PC-3 (cell line): ENCODE data around the gene NPY4R2. TPM values are rescaled to one million over a fixed set of nuclear protein-coding genes. Genes with fewer than 3 reads are reported as not detected.
"Not testable (repeated sequence)": the region's sequence is repeated elsewhere in the genome, so short reads cannot be mapped to it uniquely, and the experiment has no call there.

Experiments
- ATAC-seq: fragments of 200-7000 bp; cut with Tn5 transposase; 2 replicates; pipeline ENCODE4 v1.9.1; 2020; ENCODE audit warnings: mild to moderate bottlenecking, moderate library complexity
- BruUV-seq: library from RNA; stranded (reverse); fragments of 400-500 nt; replicated peaks from 2 replicates; lab custom pipeline; 2021; lab: Mats Ljungman, UMichigan
- CTCF ChIA-PET: fragments of 300-600 bp; sonication (Branson Sonifier 250); formaldehyde crosslinking; loops from one replicate; lab custom pipeline; 2022; ENCODE audit warnings: antibody characterized with exemption; lab: Charles Lee
- POLR2A ChIA-PET: fragments of 300-600 bp; sonication (Branson Sonifier 250); formaldehyde crosslinking; loops from one replicate; lab custom pipeline; 2022; ENCODE audit warnings: antibody characterized with exemption; ENCODE audit not compliant: unreplicated experiment; lab: Charles Lee
- DNase-seq: peaks from one replicate; pipeline ENCODE4 v3.0.0-alpha.2; 2015
- H2AFZ ChIP-seq: fragments of 300-600 bp; sonication (generic); 2 replicates; pipeline ENCODE4 v1.6.0; 2016; ENCODE audit warnings: antibody characterized with exemption, low read length
- H3F3A ChIP-seq: fragments of 300-600 bp; sonication (generic); one replicate; pipeline ENCODE4 v1.6.0; 2017; ENCODE audit warnings: antibody characterized with exemption, low read length, control low read depth, mild to moderate bottlenecking; ENCODE audit not compliant: unreplicated experiment
- H3K27ac ChIP-seq: fragments of 300-600 bp; sonication (generic); 2 replicates; pipeline ENCODE4 v1.5.1; 2016; ENCODE audit warnings: mild to moderate bottlenecking, low read length
- H3K27me3 ChIP-seq: fragments of 300-600 bp; sonication (generic); 2 replicates; pipeline ENCODE4 v1.6.1; 2016; ENCODE audit warnings: low read length, mixed read lengths
- H3K36me3 ChIP-seq: fragments of 300-600 bp; sonication (generic); 2 replicates; pipeline ENCODE4 v1.6.1; 2016; ENCODE audit warnings: low read depth, mixed run types, low read length, mixed read lengths
- H3K4me1 ChIP-seq: fragments of 300-600 bp; sonication (generic); 2 replicates; pipeline ENCODE4 v1.5.1; 2016; ENCODE audit warnings: low read length; ENCODE audit not compliant: insufficient read depth
- H3K4me2 ChIP-seq: fragments of 300-600 bp; sonication (generic); 2 replicates; pipeline ENCODE4 v1.6.0; 2016; ENCODE audit warnings: low read length
- H3K4me3 ChIP-seq: fragments of 300-600 bp; sonication (generic); 2 replicates; pipeline ENCODE4 v1.5.1; 2016; ENCODE audit warnings: mild to moderate bottlenecking, low read length, mixed read lengths
- H3K79me2 ChIP-seq: fragments of 300-600 bp; sonication (generic); 2 replicates; pipeline ENCODE4 v1.6.1; 2017; ENCODE audit warnings: low read length, mixed read lengths
- H3K9ac ChIP-seq: fragments of 300-600 bp; sonication (generic); 2 replicates; pipeline ENCODE4 v1.6.0; 2016; ENCODE audit warnings: mild to moderate bottlenecking, low read length
- H3K9me2 ChIP-seq: fragments of 300-600 bp; sonication (generic); replicated peaks from 2 replicates; pipeline ENCODE4 v1.6.1; 2016; ENCODE audit warnings: mixed run types, low read length, mixed read lengths
- H3K9me3 ChIP-seq: fragments of 300-600 bp; sonication (generic); 2 replicates; pipeline ENCODE4 v1.6.1; 2016; ENCODE audit warnings: low read length, mixed read lengths
- H4K20me1 ChIP-seq: fragments of 300-600 bp; sonication (generic); 2 replicates; pipeline ENCODE4 v1.6.1; 2016; ENCODE audit warnings: low read length, mixed read lengths
- intact Hi-C: fragments of 100-400 bp; cut with micrococcal nuclease; formaldehyde crosslinking; loops from 2 replicates; pipeline ENCODE4 v1.9.0; 2023
- total RNA-seq: library from RNA; depleted of rRNA; stranded (reverse); fragments of >200 nt; gene quantifications from 2 replicates; pipeline ENCODE4 v1.2.3, GENCODE V29; 2014

Gene NPY4R2
- total RNA-seq, 1 experiment from 2014 or later, result not detected

DNA sequence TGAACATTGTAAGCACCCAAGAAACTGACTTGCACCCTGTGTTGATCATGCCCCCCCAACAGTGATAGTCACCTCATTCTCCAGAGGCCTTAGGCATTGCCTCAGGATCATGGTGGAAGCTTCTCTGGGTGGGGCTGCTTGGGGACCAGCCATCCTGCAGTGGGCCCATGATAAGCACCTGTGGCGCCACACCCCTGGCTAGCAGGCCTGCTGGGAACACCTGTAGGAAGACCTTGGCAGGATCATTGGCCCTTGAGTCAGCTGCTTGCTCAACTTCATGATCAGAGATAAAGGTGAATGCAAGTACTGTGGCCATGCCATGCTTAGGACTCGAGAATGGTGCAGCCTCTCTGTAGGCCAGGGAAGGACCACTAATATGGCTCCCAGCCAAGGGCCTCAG is 42.2 kb downstream of the NPY4R2 start:
- H3K9me3 ChIP-seq, H3K27ac ChIP-seq, POLR2A ChIA-PET, H3K4me2 ChIP-seq, intact Hi-C loops, ATAC-seq, BruUV-seq, H3F3A ChIP-seq, H4K20me1 ChIP-seq, DNase-seq, H3K9me2 ChIP-seq, H3K27me3 ChIP-seq, H3K4me3 ChIP-seq, H3K79me2 ChIP-seq, H3K36me3 ChIP-seq, H3K9ac ChIP-seq, CTCF ChIA-PET, H3K4me1 ChIP-seq, H2AFZ ChIP-seq: not testable (repeated sequence)

DNA sequence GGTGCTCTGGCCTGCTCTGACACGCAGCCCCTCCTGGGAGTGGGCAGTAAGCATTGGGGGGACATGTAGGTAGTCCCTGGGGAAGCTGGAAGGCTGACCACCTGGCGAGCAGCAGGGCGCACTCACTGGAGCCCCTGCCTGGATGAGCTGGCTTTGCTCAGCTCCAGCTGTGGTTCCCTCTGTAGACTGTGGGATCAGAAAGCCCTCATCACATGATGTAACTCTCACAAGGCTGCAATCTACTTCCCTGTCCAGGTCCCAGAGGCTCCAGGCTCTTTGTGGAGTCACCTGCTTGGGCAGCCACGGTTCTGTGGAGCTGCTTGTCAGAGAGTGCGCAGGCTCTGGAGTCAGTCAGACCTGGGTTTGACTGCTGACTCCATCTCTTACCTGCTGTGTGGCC is 44.3 kb downstream of the NPY4R2 start:
- H3K9me3 ChIP-seq, H3K9ac ChIP-seq, H2AFZ ChIP-seq, H3K9me2 ChIP-seq, H3K4me3 ChIP-seq, POLR2A ChIA-PET, H3K36me3 ChIP-seq, H3K79me2 ChIP-seq, BruUV-seq, CTCF ChIA-PET, DNase-seq, intact Hi-C loops, H3F3A ChIP-seq, H3K4me2 ChIP-seq, H3K27ac ChIP-seq, H3K27me3 ChIP-seq, H4K20me1 ChIP-seq, ATAC-seq, H3K4me1 ChIP-seq: not testable (repeated sequence)

DNA sequence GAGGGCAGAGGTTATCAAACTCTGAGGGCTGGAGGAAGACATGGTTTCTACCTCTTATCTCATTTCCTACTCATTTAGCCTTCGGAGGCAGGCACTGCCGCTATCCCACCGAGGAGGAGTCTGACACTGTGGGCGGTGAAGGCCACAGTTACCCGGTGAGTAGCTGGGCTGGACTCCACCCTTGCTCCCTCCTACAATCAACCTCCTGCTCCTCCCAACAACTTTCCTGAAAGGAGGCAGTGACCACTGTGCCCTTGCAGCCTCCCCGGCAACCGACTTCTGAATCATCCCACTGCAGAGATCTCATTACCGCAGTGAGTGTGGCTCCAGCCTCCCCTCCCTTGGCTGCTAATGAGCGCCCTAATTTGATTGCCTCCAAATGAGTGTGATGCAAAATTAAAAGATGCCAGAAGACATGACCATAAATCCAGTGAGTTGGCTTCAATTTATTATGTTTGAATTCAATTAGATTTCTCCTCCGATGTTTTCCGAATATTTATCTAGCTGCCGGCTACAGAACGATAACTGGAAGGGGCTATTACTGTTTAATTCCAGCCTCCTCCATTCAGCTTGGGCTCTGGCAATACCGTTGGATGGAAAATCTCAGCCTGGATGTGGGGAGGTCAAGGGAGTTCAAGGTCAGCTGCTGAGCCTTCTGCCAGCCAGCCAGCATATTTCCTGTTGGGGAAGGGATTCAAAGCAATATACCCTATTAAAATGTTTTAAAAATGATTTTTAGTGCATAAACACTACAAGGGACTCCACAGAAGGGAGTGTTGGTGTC is 46.0 kb downstream of the NPY4R2 start:
- H3K79me2 ChIP-seq, H3K27me3 ChIP-seq, CTCF ChIA-PET, BruUV-seq, H3K27ac ChIP-seq, H2AFZ ChIP-seq, POLR2A ChIA-PET, intact Hi-C loops, H3K4me1 ChIP-seq, H3K4me3 ChIP-seq, H3K9me2 ChIP-seq, DNase-seq, H4K20me1 ChIP-seq, H3F3A ChIP-seq, H3K36me3 ChIP-seq, H3K4me2 ChIP-seq, H3K9me3 ChIP-seq, H3K9ac ChIP-seq, ATAC-seq: not testable (repeated sequence)

DNA sequence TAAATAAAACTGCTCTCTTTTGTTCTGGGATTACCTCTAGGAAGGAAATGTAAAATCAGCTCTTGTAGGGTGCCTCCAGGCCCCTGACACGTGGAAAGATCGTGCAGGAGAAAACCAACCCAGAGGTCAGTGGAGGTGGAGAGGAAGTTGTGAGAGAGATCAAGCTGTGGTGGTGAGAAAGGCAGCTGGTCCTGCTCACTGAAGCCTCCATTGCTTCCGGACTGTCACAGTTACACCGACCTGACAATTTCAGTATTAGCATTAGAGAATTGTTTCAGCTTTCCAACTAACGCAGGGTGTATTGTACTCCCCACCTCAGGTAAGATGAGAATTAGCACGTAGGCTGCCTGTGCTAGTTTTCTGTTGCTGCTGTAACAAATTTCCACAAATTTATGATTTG is 50.5 kb downstream of the NPY4R2 start:
- intact Hi-C loops, CTCF ChIA-PET, H3K27me3 ChIP-seq, H2AFZ ChIP-seq, H3K4me2 ChIP-seq, H3K79me2 ChIP-seq, POLR2A ChIA-PET, H3K9me2 ChIP-seq, H3K27ac ChIP-seq, H3K4me1 ChIP-seq, ATAC-seq, DNase-seq, H3F3A ChIP-seq, H3K9ac ChIP-seq, H3K9me3 ChIP-seq, H3K4me3 ChIP-seq, BruUV-seq, H4K20me1 ChIP-seq, H3K36me3 ChIP-seq: not testable (repeated sequence)

GRCh38 chr10:47970047-47970446 is 51.6 kb downstream of the NPY4R2 start:
- H3K36me3 ChIP-seq, H3K9ac ChIP-seq, H3F3A ChIP-seq, H4K20me1 ChIP-seq, H3K27ac ChIP-seq, H2AFZ ChIP-seq, BruUV-seq, H3K27me3 ChIP-seq, H3K9me2 ChIP-seq, ATAC-seq, intact Hi-C loops, CTCF ChIA-PET, H3K4me2 ChIP-seq, H3K79me2 ChIP-seq, DNase-seq, H3K4me1 ChIP-seq, H3K4me3 ChIP-seq, H3K9me3 ChIP-seq, POLR2A ChIA-PET: not testable (repeated sequence)

DNA sequence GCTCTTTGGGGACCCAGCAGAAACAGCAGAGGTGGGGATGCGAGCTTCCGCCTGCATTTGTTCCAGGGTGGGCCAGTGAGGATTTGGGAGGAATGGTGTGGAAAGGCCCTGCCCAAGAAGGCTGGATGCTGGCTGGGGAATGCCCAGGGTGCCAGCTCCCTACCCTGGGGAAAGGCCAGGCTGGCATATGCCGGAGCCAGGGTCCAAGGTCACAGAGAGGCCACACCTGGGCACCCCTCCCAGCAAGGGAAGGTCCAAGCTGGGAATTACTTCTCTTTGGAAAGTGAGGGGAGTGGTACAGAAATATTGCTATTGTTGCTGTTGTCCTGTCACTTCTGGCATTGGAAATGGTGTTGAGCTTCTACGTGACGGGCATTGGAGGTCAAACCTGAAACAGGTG is 53.1 kb downstream of the NPY4R2 start:
- intact Hi-C loops, result not testable (repeated sequence)

More for the DNA sequence above, 53.1 kb downstream of the NPY4R2 start:
- DNase-seq, BruUV-seq, H3K79me2 ChIP-seq, H3K4me2 ChIP-seq, H3K27me3 ChIP-seq, H4K20me1 ChIP-seq, H3K36me3 ChIP-seq, H2AFZ ChIP-seq, H3F3A ChIP-seq, H3K27ac ChIP-seq, ATAC-seq, H3K4me1 ChIP-seq, H3K4me3 ChIP-seq, H3K9me3 ChIP-seq, CTCF ChIA-PET, POLR2A ChIA-PET, H3K9me2 ChIP-seq, H3K9ac ChIP-seq: not testable (repeated sequence)
